ENCODE measurements around the gene UNC79.

Gene UNC79

GRCh38 chr14:93702946-93703345, 272.2 kb downstream of the UNC79 start:
- FAIRE-seq = no peak
- no peak for DNase-seq (ENCODE audit: insufficient read length, low spot score)

GRCh38 chr14:93703941-93704340, 273.2 kb downstream of the UNC79 start:
- FAIRE-seq (no peak), DNase-seq (ENCODE audit: insufficient read length, low spot score) (no peak)

- DNase-seq (ENCODE audit: insufficient read length, low spot score) = no peak
- no peak for FAIRE-seq
Measured at GRCh38 chr14:93705513-93706156, 274.9 kb downstream of the UNC79 start.

GRCh38 chr14:93706360-93706955, 275.7 kb downstream of the UNC79 start:
- DNase-seq (ENCODE audit: insufficient read length, low spot score) (no peak), FAIRE-seq (no peak)

- DNase-seq (ENCODE audit: insufficient read length, low spot score) (no peak), FAIRE-seq (no peak)
Measured at GRCh38 chr14:93707475-93707874, 276.7 kb downstream of the UNC79 start.

GRCh38 chr14:93708311-93708734, 277.6 kb downstream of the UNC79 start:
- FAIRE-seq (no peak), DNase-seq (ENCODE audit: insufficient read length, low spot score) (no peak)

GRCh38 chr14:93708800-93709199, 278.1 kb downstream of the UNC79 start:
- FAIRE-seq = no peak
- no peak for DNase-seq (ENCODE audit: insufficient read length, low spot score)

GRCh38 chr14:93709249-93709648, 278.5 kb downstream of the UNC79 start:
- DNase-seq (ENCODE audit: insufficient read length, low spot score) (no peak), FAIRE-seq (no peak)

GRCh38 chr14:93712079-93712837, 281.5 kb downstream of the UNC79 start:
- FAIRE-seq = no peak
- DNase-seq (ENCODE audit: insufficient read length, low spot score) = no peak

GRCh38 chr14:93712838-93713724, 282.3 kb downstream of the UNC79 start:
- DNase-seq (ENCODE audit: insufficient read length, low spot score) (no peak), FAIRE-seq (no peak)

- no peak for FAIRE-seq
- DNase-seq (ENCODE audit: insufficient read length, low spot score) = no peak
Measured at GRCh38 chr14:93713726-93714405, 283.1 kb downstream of the UNC79 start.

GRCh38 chr14:93714605-93715004, 283.9 kb downstream of the UNC79 start:
- FAIRE-seq (no peak), DNase-seq (ENCODE audit: insufficient read length, low spot score) (no peak)

- FAIRE-seq (no peak), DNase-seq (ENCODE audit: insufficient read length, low spot score) (no peak)
Measured at GRCh38 chr14:93715279-93715927, 284.7 kb downstream of the UNC79 start.

GRCh38 chr14:93716002-93716745, 285.4 kb downstream of the UNC79 start:
- DNase-seq (ENCODE audit: insufficient read length, low spot score) = no peak
- no peak for FAIRE-seq

GRCh38 chr14:93716746-93717667, 286.3 kb downstream of the UNC79 start:
- no peak for DNase-seq (ENCODE audit: insufficient read length, low spot score)
- no peak for FAIRE-seq

- no peak for FAIRE-seq
Measured at GRCh38 chr14:93717668-93718320, 287.1 kb downstream of the UNC79 start.

GRCh38 chr14:93719256-93719655, 288.5 kb downstream of the UNC79 start:
- DNase-seq (ENCODE audit: insufficient read length, low spot score) (no peak), FAIRE-seq (no peak)

More at GRCh38 chr14:93717668-93718320, 287.1 kb downstream of the UNC79 start:
- no peak for DNase-seq (ENCODE audit: insufficient read length, low spot score)

All from HTR-8/SVneo (cell line).